Body of pancreas (tissue), 4 donors: ENCODE results near the gene HRH4. TPM values are rescaled to one million over a fixed set of nuclear protein-coding genes. Genes with fewer than 3 reads are reported as not detected.
A peak's percentile ranks its signal among the peaks of the same experiment; 100 is the strongest.

ENCODE experiments used
- ATAC-seq: fragments of 150-250 bp; one replicate; pipeline ENCODE4 v1.9.1; 2016
- DNase-seq, 4 donors: peaks; one replicate each; pipeline ENCODE4 v3.0.0-alpha.2; 2019
- H3K27ac ChIP-seq, 4 donors: fragments of 200-600 bp; sonication (generic); 1 replicate in 3 of 4; 2 replicates in 1 of 4; pipeline versions ENCODE4 v1.5.1 to v1.6.1; 2016 to 2019; ENCODE audit warnings: mild to moderate bottlenecking in 1 of 4, mixed read lengths in 1 of 4, moderate library complexity in 1 of 4
- H3K27me3 ChIP-seq, 2 donors: fragments of 200-600 bp; sonication (generic); one replicate each; pipeline ENCODE4 v1.6.0; 2016; ENCODE audit warnings: mild to moderate bottlenecking in 1 of 2
- H3K36me3 ChIP-seq, 2 donors: fragments of 200-600 bp; sonication (generic); replicated peaks in 1 of 2; 2 replicates each; pipeline ENCODE4 v1.5.1; 2016; ENCODE audit warnings: low read depth in 2 of 2; ENCODE audit not compliant: insufficient read depth in 1 of 2
- H3K4me1 ChIP-seq: fragments of 200-600 bp; sonication (generic); one replicate; pipeline ENCODE4 v1.6.0; 2016
- H3K4me3 ChIP-seq, 2 donors: fragments of 200-600 bp; sonication (generic); 1 replicate in 1 of 2; 2 replicates in 1 of 2; pipeline ENCODE4 v1.5.1; 2016 to 2019
- H3K9me3 ChIP-seq, 3 donors: fragments of 200-600 bp; sonication (generic); 1 replicate in 2 of 3; 2 replicates in 1 of 3; pipeline ENCODE4 v1.5.1; 2016
- CTCF ChIP-seq, 7 experiments: fragments of 450-650 bp in 4 of 7; fragments of 200-600 bp in 3 of 7; sonication (generic) in 3 of 7; IDR thresholded peaks; one replicate each; pipeline ENCODE4 v1.5.1; 2016 to 2019; ENCODE audit warnings: antibody characterized with exemption in 7 of 7
- POLR2A ChIP-seq, 3 donors: fragments of 450-650 bp; IDR thresholded peaks; one replicate each; pipeline ENCODE4 v1.6.1; 2016; ENCODE audit warnings: antibody characterized with exemption in 3 of 3, mild to moderate bottlenecking in 2 of 3
- WGBS, 2 donors: methylation state at CpG; one replicate each; pipeline ENCODE4 v1.1.5; 2017; 5-methylcytosine and 5-hydroxymethylcytosine counted together
- intact Hi-C: fragments of 100-400 bp; cut with DNase I; formaldehyde crosslinking; loops from one replicate; pipeline ENCODE4 v1.15.1; 2023
- total RNA-seq, 2 donors: library from RNA; depleted of rRNA; stranded (reverse); fragments of >200 nt; gene quantifications; one replicate each; pipeline ENCODE4 v1.1.0, GENCODE V29; 2016

The HRH4 gene
- total RNA-seq, 2 donors from 2014 or later, result not detected

- TF ChIP-seq CTCF (IDR thresholded peaks at IDR 0.05), result peak; percentile 55 to 94 (median 67)
- TF ChIP-seq POLR2A (IDR thresholded peaks at IDR 0.05), result no peak
- intact Hi-C loops, result no loop called here
- Histone ChIP-seq H3K27me3 (no peaks in the 10 kb centered on the region), H3K4me3 (no peak overlapping the region), H3K9me3 (no peaks in the 10 kb centered on the region), H3K36me3 (no peaks in the 10 kb centered on the region), H3K4me1 (no peaks in the 10 kb centered on the region), H3K27ac (no peak overlapping the region)
- DNase-seq (no peak), ATAC-seq (peak; percentile 42)
- WGBS, 2 donors, result 33 to 39% methylated on average over 7 of the region's 7 CpGs
Observed at GRCh38 chr18:24488824-24489493, 28.5 kb downstream of the HRH4 start.

- Histone ChIP-seq H3K4me3 (no peak overlapping the region), H3K27me3 (no peaks in the 10 kb centered on the region), H3K4me1 (no peaks in the 10 kb centered on the region), H3K27ac (no peak overlapping the region), H3K9me3 (no peaks in the 10 kb centered on the region), H3K36me3 (no peaks in the 10 kb centered on the region)
- intact Hi-C loops, result loop anchor here (5.0 kb wide), 1 partner anchor 133 kb away; no protein-coding TSS in a partner anchor
- TF ChIP-seq CTCF (IDR thresholded peaks at IDR 0.05), result no peak
- no peak for TF ChIP-seq POLR2A (IDR thresholded peaks at IDR 0.05)
- DNase-seq (no peak), ATAC-seq (no peak)
- WGBS, 2 donors, result 41 to 51% methylated on average over 4 of the region's 4 CpGs
Observed at GRCh38 chr18:24490539-24490938, 30.1 kb downstream of the HRH4 start.

GRCh38 chr18:24491927-24492834 is 31.7 kb downstream of the HRH4 start:
- Histone ChIP-seq H3K4me3 (no peak overlapping the region), H3K27me3 (no peaks in the 10 kb centered on the region), H3K9me3 (no peaks in the 10 kb centered on the region), H3K4me1 (no peaks in the 10 kb centered on the region), H3K27ac (no peak overlapping the region), H3K36me3 (no peaks in the 10 kb centered on the region)
- ATAC-seq (no peak), DNase-seq (no peak)
- WGBS, 2 donors, result 73 to 79% methylated on average over 21 of the region's 21 CpGs
- TF ChIP-seq CTCF (IDR thresholded peaks at IDR 0.05) (no peak), POLR2A (IDR thresholded peaks at IDR 0.05) (no peak)
- intact Hi-C loops, result loop anchor here (5.0 kb wide), 1 partner anchor 135 kb away; no protein-coding TSS in a partner anchor

GRCh38 chr18:24494586-24494985 is 34.1 kb downstream of the HRH4 start:
- 79 to 81% methylated on average over 2 of the region's 2 CpGs for WGBS, 2 donors
- no peak overlapping the region for H3K27ac ChIP-seq
- no peak for ATAC-seq
- H3K36me3 ChIP-seq, result no peaks in the 10 kb centered on the region
- TF ChIP-seq CTCF (IDR thresholded peaks at IDR 0.05), result no peak
- no peak for TF ChIP-seq POLR2A (IDR thresholded peaks at IDR 0.05)
- DNase-seq, result no peak
- H3K27me3 ChIP-seq, result no peaks in the 10 kb centered on the region
- intact Hi-C loops, result loop anchor here (5.0 kb wide), 1 partner anchor 137 kb away; no protein-coding TSS in a partner anchor
- H3K4me1 ChIP-seq, result no peaks in the 10 kb centered on the region
- H3K4me3 ChIP-seq, result no peak overlapping the region
- no peaks in the 10 kb centered on the region for H3K9me3 ChIP-seq
